Measurements from ENCODE around the gene S100A3. TPM values are rescaled to one million over a fixed set of nuclear protein-coding genes. Genes with fewer than 3 reads are reported as not detected.

Gene S100A3
- total and polyA plus RNA-seq, 4 donors: not detected

DNA sequence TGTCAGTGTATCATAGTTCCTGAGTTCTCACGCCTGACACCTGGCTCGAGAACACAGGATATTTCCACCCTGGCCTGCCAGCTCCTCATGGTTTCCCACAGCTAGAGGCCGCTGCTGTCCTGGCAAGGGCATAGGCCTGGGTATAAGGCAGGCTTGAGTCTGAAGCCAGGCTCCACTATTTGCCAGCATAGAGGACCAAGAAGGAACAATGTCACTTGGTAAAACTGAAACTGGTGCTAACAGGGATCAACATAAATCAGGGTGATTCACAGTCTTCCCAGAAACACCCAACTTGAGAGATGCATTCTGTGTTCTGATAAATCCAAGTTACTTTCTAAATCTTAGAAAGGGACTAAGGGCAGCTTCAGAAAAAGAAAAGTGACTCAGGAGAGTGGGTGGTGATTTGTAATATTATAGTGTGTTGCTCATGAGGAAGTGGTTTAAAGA lies 23.5 kb upstream of the S100A3 start (continued):
- no peak for TF ChIP-seq REST (IDR thresholded peaks at IDR 0.05)
- TF ChIP-seq FOXA1 (IDR thresholded peaks at IDR 0.05): no peak
- no peak for TF ChIP-seq HNF4G (IDR thresholded peaks at IDR 0.05)
- TF ChIP-seq, protein P1, sequence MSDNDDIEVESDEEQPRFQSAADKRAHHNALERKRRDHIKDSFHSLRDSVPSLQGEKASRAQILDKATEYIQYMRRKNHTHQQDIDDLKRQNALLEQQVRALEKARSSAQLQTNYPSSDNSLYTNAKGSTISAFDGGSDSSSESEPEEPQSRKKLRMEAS (IDR thresholded peaks at IDR 0.05): no peak
- TF ChIP-seq YY1 (IDR thresholded peaks at IDR 0.05): peak; percentile 19

DNA sequence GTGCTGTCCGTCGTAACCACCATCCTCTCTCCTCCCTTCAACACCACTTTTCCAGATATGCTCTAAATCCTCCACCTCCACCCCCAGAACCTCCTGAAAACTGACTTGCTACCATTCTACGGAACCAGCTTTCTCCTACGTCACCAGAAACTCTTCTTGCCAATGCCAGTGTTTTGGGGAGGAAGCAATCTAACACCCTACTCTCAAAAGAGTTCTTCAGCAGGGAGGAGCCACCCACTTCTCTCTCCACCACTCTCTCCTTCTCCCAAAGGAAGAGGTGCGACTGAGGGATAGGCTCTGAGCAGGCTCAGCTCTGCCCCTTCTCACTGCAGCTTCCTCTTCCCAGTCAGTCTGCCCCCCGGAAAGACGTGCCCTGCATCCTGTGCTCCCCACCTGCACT lies 22.6 kb upstream of the S100A3 start:
- H3K27me3 ChIP-seq (ENCODE audit: control insufficient read depth in 4 of 4, insufficient read depth in 4 of 4, low read length in 3 of 4): no peaks in the 10 kb centered on the region
- TF ChIP-seq, protein P2, sequence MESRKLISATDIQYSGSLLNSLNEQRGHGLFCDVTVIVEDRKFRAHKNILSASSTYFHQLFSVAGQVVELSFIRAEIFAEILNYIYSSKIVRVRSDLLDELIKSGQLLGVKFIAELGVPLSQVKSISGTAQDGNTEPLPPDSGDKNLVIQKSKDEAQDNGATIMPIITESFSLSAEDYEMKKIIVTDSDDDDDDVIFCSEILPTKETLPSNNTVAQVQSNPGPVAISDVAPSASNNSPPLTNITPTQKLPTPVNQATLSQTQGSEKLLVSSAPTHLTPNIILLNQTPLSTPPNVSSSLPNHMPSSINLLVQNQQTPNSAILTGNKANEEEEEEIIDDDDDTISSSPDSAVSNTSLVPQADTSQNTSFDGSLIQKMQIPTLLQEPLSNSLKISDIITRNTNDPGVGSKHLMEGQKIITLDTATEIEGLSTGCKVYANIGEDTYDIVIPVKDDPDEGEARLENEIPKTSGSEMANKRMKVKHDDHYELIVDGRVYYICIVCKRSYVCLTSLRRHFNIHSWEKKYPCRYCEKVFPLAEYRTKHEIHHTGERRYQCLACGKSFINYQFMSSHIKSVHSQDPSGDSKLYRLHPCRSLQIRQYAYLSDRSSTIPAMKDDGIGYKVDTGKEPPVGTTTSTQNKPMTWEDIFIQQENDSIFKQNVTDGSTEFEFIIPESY (IDR thresholded peaks at IDR 0.05): no peak
- TF ChIP-seq, protein P3, sequence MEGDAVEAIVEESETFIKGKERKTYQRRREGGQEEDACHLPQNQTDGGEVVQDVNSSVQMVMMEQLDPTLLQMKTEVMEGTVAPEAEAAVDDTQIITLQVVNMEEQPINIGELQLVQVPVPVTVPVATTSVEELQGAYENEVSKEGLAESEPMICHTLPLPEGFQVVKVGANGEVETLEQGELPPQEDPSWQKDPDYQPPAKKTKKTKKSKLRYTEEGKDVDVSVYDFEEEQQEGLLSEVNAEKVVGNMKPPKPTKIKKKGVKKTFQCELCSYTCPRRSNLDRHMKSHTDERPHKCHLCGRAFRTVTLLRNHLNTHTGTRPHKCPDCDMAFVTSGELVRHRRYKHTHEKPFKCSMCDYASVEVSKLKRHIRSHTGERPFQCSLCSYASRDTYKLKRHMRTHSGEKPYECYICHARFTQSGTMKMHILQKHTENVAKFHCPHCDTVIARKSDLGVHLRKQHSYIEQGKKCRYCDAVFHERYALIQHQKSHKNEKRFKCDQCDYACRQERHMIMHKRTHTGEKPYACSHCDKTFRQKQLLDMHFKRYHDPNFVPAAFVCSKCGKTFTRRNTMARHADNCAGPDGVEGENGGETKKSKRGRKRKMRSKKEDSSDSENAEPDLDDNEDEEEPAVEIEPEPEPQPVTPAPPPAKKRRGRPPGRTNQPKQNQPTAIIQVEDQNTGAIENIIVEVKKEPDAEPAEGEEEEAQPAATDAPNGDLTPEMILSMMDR (IDR thresholded peaks at IDR 0.05; ENCODE audit: low read depth, low read length, missing input control): no peak
- TF ChIP-seq YY1 (IDR thresholded peaks at IDR 0.05) (no peak), NR2F2 (IDR thresholded peaks at IDR 0.05) (no peak), SP1 (IDR thresholded peaks at IDR 0.05) (no peak), HNF4G (IDR thresholded peaks at IDR 0.05) (no peak), FOXA1 (IDR thresholded peaks at IDR 0.05) (no peak), REST (IDR thresholded peaks at IDR 0.05) (no peak), HNF4A (conservative IDR thresholded peaks at IDR 0.05) (no peak), RXRA (IDR thresholded peaks at IDR 0.05) (no peak)
- no peak overlapping the region for H3K4me3 ChIP-seq (ENCODE audit: low read depth in 1 of 3, low read length in 3 of 3)
- H3K4me1 ChIP-seq (ENCODE audit: control insufficient read depth in 4 of 4, insufficient read depth in 4 of 4, low read length in 3 of 4): peaks cover 0 to 10% (median 4%) of the 10 kb centered on the region in 4 donors
- no peak for DNase-seq (ENCODE audit: low spot score)
- WGBS: 71% methylated on average over 7 of the region's 7 CpGs
- H3K9ac ChIP-seq (ENCODE audit: low read depth in 1 of 2, low read length in 2 of 2): no peak overlapping the region
- no peaks in the 10 kb centered on the region for H3K9me3 ChIP-seq (ENCODE audit: control insufficient read depth in 4 of 4, low read length in 3 of 4)
- H3K27ac ChIP-seq (ENCODE audit: low read depth in 1 of 2, low read length in 2 of 2): no peak overlapping the region
- no peaks in the 10 kb centered on the region for H3K36me3 ChIP-seq (ENCODE audit: control insufficient read depth in 4 of 4, insufficient read depth in 3 of 4, low read depth in 1 of 4, low read length in 3 of 4)
